ENCODE measurements around the gene CEP135.

Gene CEP135

GRCh38 chr4:56077676-56078075 lies 128.9 kb downstream of the CEP135 start:
- DNase-seq (ENCODE audit: low spot score), result no peak

- no peak for DNase-seq (ENCODE audit: low spot score)
These were observed 130.1 kb downstream of the CEP135 start for GRCh38 chr4:56078866-56079265.

GRCh38 chr4:56080384-56080783 lies 131.6 kb downstream of the CEP135 start:
- DNase-seq (ENCODE audit: low spot score), result no peak

GRCh38 chr4:56082829-56083228 lies 134.1 kb downstream of the CEP135 start:
- no peak for DNase-seq (ENCODE audit: low spot score)
